Activated CD8-positive, alpha-beta T cell treated with anti-CD3 and anti-CD28 coated beads for 36 hours (primary cell): ENCODE results near the gene QPRT. TPM values are rescaled to one million over a fixed set of nuclear protein-coding genes. Genes with fewer than 3 reads are reported as not detected.

Experiments
- ATAC-seq: fragments of 200-7000 bp; cut with Tn5 transposase; one replicate; pipeline ENCODE4 v1.10.0; 2021; ENCODE audit warnings: mild to moderate bottlenecking, moderate library complexity
- CTCF ChIA-PET: fragments of 350-600 bp; sonication (Branson Sonifier 250); formaldehyde crosslinking; loops from one replicate; lab custom pipeline; 2021; ENCODE audit warnings: antibody characterized with exemption; lab: Charles Lee
- POLR2A ChIA-PET: fragments of 350-600 bp; sonication (Branson Sonifier 250); formaldehyde crosslinking; loops from one replicate; lab custom pipeline; 2021; ENCODE audit warnings: antibody characterized with exemption; lab: Charles Lee
- DNase-seq: peaks from one replicate; pipeline ENCODE4 v3.0.0-alpha.2; 2020
- H3K27ac Mint-ChIP-seq: one replicate; pipeline ENCODE4 v1.8.0; 2021; ENCODE audit warnings: mild to moderate bottlenecking, mixed read lengths
- H3K27me3 Mint-ChIP-seq: one replicate; pipeline ENCODE4 v1.8.0; 2021; ENCODE audit warnings: mixed read lengths
- H3K36me3 Mint-ChIP-seq: one replicate; pipeline ENCODE4 v1.8.0; 2021; ENCODE audit warnings: low read depth, mixed read lengths
- H3K4me1 Mint-ChIP-seq: one replicate; pipeline ENCODE4 v1.8.0; 2021; ENCODE audit warnings: low read depth, mixed read lengths
- H3K4me3 Mint-ChIP-seq: one replicate; pipeline ENCODE4 v1.8.0; 2021; ENCODE audit warnings: mild to moderate bottlenecking, moderate library complexity, mixed read lengths
- H3K9me3 Mint-ChIP-seq: one replicate; pipeline ENCODE4 v1.8.0; 2021; ENCODE audit warnings: mixed read lengths
- intact Hi-C: fragments of 100-400 bp; cut with micrococcal nuclease; formaldehyde crosslinking; loops from one replicate; pipeline ENCODE4 v1.10.0; 2022
- total RNA-seq, 2 experiments: library from RNA; stranded (reverse); gene quantifications; one replicate each; pipeline ENCODE4 v1.2.3, GENCODE V29; 2021
- TF ChIP-seq, protein P1 (sequence below): fragments of 200-600 bp; IDR thresholded peaks from one replicate; pipeline ENCODE4 v1.8.0; 2022; ENCODE audit warnings: antibody characterized with exemption, mild to moderate bottlenecking

Gene QPRT
- total RNA-seq, 2 experiments from 2014 or later, result 9.3 to 11.7 TPM

DNA sequence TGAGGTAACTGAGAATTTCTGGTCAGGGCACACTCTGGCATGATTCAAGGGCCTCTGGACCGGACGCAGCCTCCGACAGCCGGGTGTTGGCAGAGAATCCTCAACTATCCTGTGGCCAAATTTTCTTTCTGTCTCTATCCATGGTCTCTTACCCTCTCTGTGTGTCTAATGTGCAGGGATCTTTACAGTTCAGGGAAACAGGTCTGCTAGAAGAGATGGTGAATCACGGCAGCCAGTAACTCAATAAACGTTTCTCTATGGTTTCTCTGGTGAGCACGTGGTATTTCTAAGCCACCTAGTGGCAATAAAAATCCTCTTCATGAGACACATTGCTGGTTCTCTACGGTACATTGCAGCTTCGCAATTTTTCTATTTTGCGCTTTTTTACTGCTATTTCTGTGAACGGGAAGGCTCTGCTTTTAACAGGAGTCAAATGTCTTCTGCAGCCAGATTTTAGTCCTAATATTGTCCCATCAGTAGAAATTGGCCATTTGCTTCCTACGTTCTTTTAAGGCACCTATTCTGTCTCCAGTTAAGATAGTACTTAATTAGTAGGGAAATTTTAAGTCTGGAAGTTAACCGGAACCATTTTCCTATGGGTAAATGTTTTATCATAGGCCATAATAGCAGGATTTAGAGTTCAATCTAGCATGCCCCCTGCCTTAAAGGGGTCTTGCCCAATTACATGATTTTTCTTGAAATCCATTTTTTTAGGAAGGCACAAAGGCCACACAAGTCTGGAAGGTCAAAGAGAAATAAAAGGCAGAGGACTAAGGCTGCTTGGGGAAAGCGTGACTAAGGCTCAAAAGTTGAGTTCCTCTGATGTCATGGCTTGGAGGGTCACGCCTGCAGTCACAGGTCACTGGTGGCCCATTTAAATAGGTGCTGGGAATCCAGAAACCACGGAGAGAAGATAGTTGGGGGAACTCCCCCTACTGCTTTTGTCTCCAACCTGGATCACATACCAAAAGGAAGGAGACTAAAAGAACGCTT lies 31.5 kb downstream of the QPRT start:
- ChIA-PET POLR2A (interaction anchor here (0.8 kb wide), 1 partner anchor 97 kb away, joined by 3 read pairs; no protein-coding TSS in a partner anchor), CTCF (interaction anchor here (1.0 to 1.9 kb wide), 6 partner anchors 10 to 137 kb away, joined by 3 to 19 read pairs (median 3); no protein-coding TSS in a partner anchor)
- Mint-ChIP-seq H3K27me3 (no peaks in the 10 kb centered on the region), H3K36me3 (no peaks in the 10 kb centered on the region), H3K4me3 (no peak overlapping the region), H3K27ac (no peak overlapping the region), H3K4me1 (peaks cover 14% of the 10 kb centered on the region), H3K9me3 (no peaks in the 10 kb centered on the region)
- TF ChIP-seq, protein P1, sequence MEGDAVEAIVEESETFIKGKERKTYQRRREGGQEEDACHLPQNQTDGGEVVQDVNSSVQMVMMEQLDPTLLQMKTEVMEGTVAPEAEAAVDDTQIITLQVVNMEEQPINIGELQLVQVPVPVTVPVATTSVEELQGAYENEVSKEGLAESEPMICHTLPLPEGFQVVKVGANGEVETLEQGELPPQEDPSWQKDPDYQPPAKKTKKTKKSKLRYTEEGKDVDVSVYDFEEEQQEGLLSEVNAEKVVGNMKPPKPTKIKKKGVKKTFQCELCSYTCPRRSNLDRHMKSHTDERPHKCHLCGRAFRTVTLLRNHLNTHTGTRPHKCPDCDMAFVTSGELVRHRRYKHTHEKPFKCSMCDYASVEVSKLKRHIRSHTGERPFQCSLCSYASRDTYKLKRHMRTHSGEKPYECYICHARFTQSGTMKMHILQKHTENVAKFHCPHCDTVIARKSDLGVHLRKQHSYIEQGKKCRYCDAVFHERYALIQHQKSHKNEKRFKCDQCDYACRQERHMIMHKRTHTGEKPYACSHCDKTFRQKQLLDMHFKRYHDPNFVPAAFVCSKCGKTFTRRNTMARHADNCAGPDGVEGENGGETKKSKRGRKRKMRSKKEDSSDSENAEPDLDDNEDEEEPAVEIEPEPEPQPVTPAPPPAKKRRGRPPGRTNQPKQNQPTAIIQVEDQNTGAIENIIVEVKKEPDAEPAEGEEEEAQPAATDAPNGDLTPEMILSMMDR, result peak; percentile 81
- ATAC-seq (peak; percentile 93), DNase-seq (peak; percentile 53)
- intact Hi-C loops, result no loop called here

DNA sequence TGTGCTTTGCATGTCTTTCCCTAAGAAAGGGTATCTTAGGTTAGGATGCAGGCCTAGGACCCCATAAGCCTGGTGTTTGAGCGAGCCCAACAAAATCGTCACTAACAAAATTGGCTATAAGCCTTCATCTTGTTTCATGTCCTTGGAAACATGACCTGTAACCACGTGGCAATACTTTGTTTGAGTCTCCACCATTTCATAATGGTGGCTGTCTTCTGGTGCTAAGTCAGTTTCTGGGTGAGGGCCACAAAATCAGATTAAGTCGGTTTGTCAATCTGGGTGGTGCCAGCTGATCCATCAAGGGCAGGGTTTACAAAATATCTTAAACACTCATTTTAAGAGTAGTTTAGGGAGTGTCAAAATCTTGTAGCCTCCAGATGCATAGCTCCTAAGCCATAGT lies 33.8 kb downstream of the QPRT start:
- peaks cover 14% of the 10 kb centered on the region for H3K4me1 Mint-ChIP-seq
- TF ChIP-seq, protein P1, result no peak
- H3K27ac Mint-ChIP-seq, result no peak overlapping the region
- intact Hi-C loops, result no loop called here
- no peaks in the 10 kb centered on the region for H3K36me3 Mint-ChIP-seq
- no peaks in the 10 kb centered on the region for H3K27me3 Mint-ChIP-seq
- POLR2A ChIA-PET, result interaction anchor here (2.3 to 2.6 kb wide), 2 partner anchors 12 to 78 kb away, joined by 7 read pairs; partner anchors contain the start of gene KIF22
- ATAC-seq, result no peak
- H3K9me3 Mint-ChIP-seq, result no peaks in the 10 kb centered on the region
- peak; percentile 20 for DNase-seq
- no peak overlapping the region for H3K4me3 Mint-ChIP-seq
- CTCF ChIA-PET, result interaction anchor here (0.8 to 2.4 kb wide), 8 partner anchors 9 to 103 kb away, joined by 3 to 12 read pairs (median 4); partner anchors contain the start of genes KIF22 and PAGR1

DNA sequence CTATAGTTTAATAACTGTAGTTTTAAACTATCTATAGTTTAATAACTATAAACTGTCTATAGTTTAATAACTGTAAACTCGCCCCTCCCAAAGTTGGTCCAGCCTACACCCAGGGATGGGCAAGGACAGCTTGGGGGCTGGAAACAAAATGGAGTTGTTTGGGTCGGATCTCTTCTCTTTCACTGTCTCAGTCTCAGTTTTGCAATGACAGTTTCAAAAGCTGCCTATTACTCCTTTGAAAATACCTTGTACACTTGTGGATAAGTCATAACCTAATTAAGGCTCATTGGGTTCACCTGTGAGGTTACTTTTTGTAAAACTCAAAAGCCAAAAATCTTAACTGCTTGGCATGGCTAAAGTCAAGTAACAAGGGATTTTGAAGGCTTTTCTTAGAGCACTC lies 35.4 kb downstream of the QPRT start:
- ChIA-PET POLR2A (interaction anchor here (0.6 to 2.6 kb wide), 6 partner anchors 10 to 76 kb away, joined by 3 to 7 read pairs (median 4); partner anchors contain the start of gene KIF22), CTCF (interaction anchor here (1.3 to 2.4 kb wide), 6 partner anchors 9 to 134 kb away, joined by 3 to 11 read pairs (median 6); no protein-coding TSS in a partner anchor)
- H3K9me3 Mint-ChIP-seq, result no peaks in the 10 kb centered on the region
- TF ChIP-seq, protein P1, result no peak
- intact Hi-C loops, result no loop called here
- H3K4me3 Mint-ChIP-seq, result no peak overlapping the region
- ATAC-seq (no peak), DNase-seq (no peak)
- H3K27ac Mint-ChIP-seq, result no peak overlapping the region
- peaks cover 14% of the 10 kb centered on the region for H3K4me1 Mint-ChIP-seq
- H3K36me3 Mint-ChIP-seq, result no peaks in the 10 kb centered on the region
- H3K27me3 Mint-ChIP-seq, result no peaks in the 10 kb centered on the region

DNA sequence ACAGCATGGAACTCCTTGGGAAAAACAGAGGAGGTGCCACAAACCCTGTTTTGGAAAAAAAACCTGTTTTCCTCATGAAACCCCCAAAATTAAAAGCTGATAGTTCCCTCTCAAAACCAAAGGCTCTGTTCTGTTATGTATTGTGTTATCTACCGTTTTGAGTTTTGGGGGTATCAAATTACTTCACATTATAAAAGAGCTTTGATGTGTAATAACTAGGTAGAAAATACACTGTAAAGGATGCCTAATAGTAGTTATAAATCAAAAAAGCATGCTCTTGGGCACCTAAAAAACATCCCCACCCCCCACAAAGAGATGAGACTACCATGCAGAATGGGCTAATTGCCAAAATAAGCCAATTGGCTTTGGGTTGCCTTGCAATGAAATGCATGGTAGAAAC lies 36.0 kb downstream of the QPRT start:
- DNase-seq (no peak), ATAC-seq (no peak)
- intact Hi-C loops, result no loop called here
- peaks cover 10% of the 10 kb centered on the region for H3K4me1 Mint-ChIP-seq
- CTCF ChIA-PET, result interaction anchor here (1.3 to 2.4 kb wide), 6 partner anchors 9 to 133 kb away, joined by 3 to 11 read pairs (median 6); no protein-coding TSS in a partner anchor
- H3K36me3 Mint-ChIP-seq, result no peaks in the 10 kb centered on the region
- no peaks in the 10 kb centered on the region for H3K27me3 Mint-ChIP-seq
- H3K27ac Mint-ChIP-seq, result no peak overlapping the region
- no peaks in the 10 kb centered on the region for H3K9me3 Mint-ChIP-seq
- H3K4me3 Mint-ChIP-seq, result no peak overlapping the region
- POLR2A ChIA-PET, result interaction anchor here (1.5 to 2.6 kb wide), 4 partner anchors 12 to 76 kb away, joined by 4 to 7 read pairs (median 4); partner anchors contain the start of gene KIF22
- TF ChIP-seq, protein P1, result no peak
